HG02981 (cell line): ENCODE data around the gene NBPF1.
"Not testable (repeated sequence)": the region's sequence is repeated elsewhere in the genome, so short reads cannot be mapped to it uniquely, and the experiment has no call there.

Source experiments
- ATAC-seq: cut with Tn5 transposase; IDR thresholded peaks from one replicate; pipeline ENCODE4 v1.9.1; 2021; ENCODE audit warnings: mild to moderate bottlenecking, moderate library complexity; ENCODE audit not compliant: unreplicated experiment

The NBPF1 gene

GRCh38 chr1:16613185-16614147 lies at the start of gene NBPF1:
TSS of gene NBPF1 (minus strand) at chr1:16613564.
- peak; percentile 82 for ATAC-seq

- ATAC-seq, result not testable (repeated sequence)
Measured at GRCh38 chr1:16658234-16658633, 44.9 kb upstream of the NBPF1 start.

GRCh38 chr1:16656981-16657683 lies 43.8 kb upstream of the NBPF1 start:
- ATAC-seq, result not testable (repeated sequence)

- not testable (repeated sequence) for ATAC-seq
Measured at GRCh38 chr1:16656574-16656973, 43.2 kb upstream of the NBPF1 start.

- ATAC-seq, result not testable (repeated sequence)
Measured at GRCh38 chr1:16651560-16651959, 38.2 kb upstream of the NBPF1 start.

- ATAC-seq, result not testable (repeated sequence)
Measured at GRCh38 chr1:16649960-16650359, 36.6 kb upstream of the NBPF1 start.

- not testable (repeated sequence) for ATAC-seq
Measured at GRCh38 chr1:16649390-16649789, 36.0 kb upstream of the NBPF1 start.

- ATAC-seq, result not testable (repeated sequence)
Measured at GRCh38 chr1:16648756-16649155, 35.4 kb upstream of the NBPF1 start.

- ATAC-seq, result not testable (repeated sequence)
Measured at GRCh38 chr1:16648250-16648649, 34.9 kb upstream of the NBPF1 start.

- ATAC-seq, result not testable (repeated sequence)
Measured at GRCh38 chr1:16647179-16648176, 34.1 kb upstream of the NBPF1 start.

GRCh38 chr1:16646716-16647115 lies 33.4 kb upstream of the NBPF1 start:
- ATAC-seq, result not testable (repeated sequence)

GRCh38 chr1:16646061-16646664 lies 32.8 kb upstream of the NBPF1 start:
- not testable (repeated sequence) for ATAC-seq

GRCh38 chr1:16645271-16646060 lies 32.1 kb upstream of the NBPF1 start:
- not testable (repeated sequence) for ATAC-seq

- peak; percentile 70 for ATAC-seq
Measured at GRCh38 chr1:16644482-16645270, 31.3 kb upstream of the NBPF1 start.

- peak; percentile 31 for ATAC-seq
Measured at GRCh38 chr1:16644193-16644481, 30.8 kb upstream of the NBPF1 start.

GRCh38 chr1:16643476-16644192 lies 30.3 kb upstream of the NBPF1 start:
- peak; percentile 4 for ATAC-seq

GRCh38 chr1:16643001-16643411 lies 29.6 kb upstream of the NBPF1 start:
- ATAC-seq, result not testable (repeated sequence)
